Measurements from ENCODE around the gene CSRP3.
A peak's percentile ranks its signal among the peaks of the same experiment; 100 is the strongest.

CSRP3 gene

DNA sequence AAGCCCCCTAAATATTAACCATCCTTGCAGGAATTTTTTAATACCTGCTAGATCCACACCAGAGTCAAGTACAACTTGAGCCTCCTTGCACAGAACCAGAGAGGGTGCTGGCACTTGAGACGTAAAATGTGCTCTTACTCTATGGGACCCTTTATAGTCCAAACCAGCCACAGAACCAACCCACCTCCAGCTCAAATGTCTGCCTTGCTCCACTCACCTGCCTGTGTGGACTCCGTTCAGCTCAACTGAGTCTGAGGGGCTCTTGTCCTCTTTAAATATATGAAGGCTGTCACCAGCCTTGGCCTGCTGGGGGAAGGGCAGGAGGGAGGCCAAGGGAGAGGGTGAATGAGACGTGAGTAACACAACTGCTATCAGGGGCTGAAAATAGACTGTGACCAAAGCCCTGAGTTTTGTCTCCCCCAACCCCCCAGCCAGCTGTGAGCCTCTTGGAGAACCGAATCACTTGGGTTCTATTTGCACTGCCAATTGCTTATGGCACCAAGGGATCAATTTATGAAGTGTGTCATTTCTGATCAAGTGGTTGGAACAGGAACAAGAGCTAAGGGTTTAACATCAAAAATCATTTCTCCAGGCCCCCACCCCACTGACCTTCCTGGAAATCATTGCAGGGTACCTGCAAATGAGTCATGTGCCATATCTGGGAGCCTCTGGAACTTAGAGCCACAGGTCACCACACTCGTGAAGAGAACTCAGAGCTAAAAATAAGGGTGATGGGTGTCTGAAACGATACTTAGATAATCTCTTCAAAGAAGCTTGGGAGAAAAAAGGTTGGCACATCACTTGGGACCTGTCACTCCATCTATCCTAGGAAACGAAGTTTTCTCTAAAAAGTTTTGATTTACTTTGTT lies at the start of gene CSRP3:
CSRP3 (minus strand) TSS at position 247 of the 869 bp plus-strand sequence. CDS start 9,535 bp downstream, outside the sequence.
- no peak within 1 kb of the TSS for H3K4me3 ChIP-seq (ENCODE audit: low read depth, low read length)
- no peak for TF ChIP-seq CTCF (conservative IDR thresholded peaks at IDR 0.05; ENCODE audit: low read depth, low read length)
- no peak for DNase-seq (ENCODE audit: low read depth)

GRCh38 chr11:19251577-19251976 lies 49.8 kb upstream of the CSRP3 start:
- no peak for TF ChIP-seq CTCF (conservative IDR thresholded peaks at IDR 0.05; ENCODE audit: low read depth, low read length)
- H3K4me3 ChIP-seq (ENCODE audit: low read depth, low read length): no peak overlapping the region

GRCh38 chr11:19246816-19247215 lies 45.0 kb upstream of the CSRP3 start:
- no peak for DNase-seq (ENCODE audit: low read depth)

More at GRCh38 chr11:19251577-19251976, 49.8 kb upstream of the CSRP3 start:
- no peak for DNase-seq (ENCODE audit: low read depth)

DNA sequence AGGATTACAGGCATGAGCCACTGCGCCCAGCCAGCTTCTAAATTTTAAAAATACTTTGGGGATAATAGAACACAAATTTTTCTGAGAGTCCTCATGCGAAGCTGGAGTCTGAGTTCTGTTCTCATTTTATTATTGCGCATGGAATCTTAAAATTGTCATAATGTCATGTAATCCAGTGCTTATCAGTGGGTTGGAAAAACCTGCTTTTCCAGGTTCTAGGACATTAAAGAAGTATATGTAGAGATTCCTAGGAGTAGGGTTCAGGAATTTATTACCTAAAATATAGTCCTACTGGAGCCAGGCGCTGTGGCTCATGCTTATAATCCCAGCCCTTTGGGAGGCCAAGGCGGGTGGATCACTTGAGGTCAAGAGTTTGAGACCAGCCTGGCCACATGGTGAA lies 43.6 kb upstream of the CSRP3 start:
- no peak for TF ChIP-seq CTCF (conservative IDR thresholded peaks at IDR 0.05; ENCODE audit: low read depth, low read length)
- H3K4me3 ChIP-seq (ENCODE audit: low read depth, low read length): no peak overlapping the region
- no peak for DNase-seq (ENCODE audit: low read depth)

More at GRCh38 chr11:19246816-19247215, 45.0 kb upstream of the CSRP3 start:
- no peak overlapping the region for H3K4me3 ChIP-seq (ENCODE audit: low read depth, low read length)
- no peak for TF ChIP-seq CTCF (conservative IDR thresholded peaks at IDR 0.05; ENCODE audit: low read depth, low read length)

DNA sequence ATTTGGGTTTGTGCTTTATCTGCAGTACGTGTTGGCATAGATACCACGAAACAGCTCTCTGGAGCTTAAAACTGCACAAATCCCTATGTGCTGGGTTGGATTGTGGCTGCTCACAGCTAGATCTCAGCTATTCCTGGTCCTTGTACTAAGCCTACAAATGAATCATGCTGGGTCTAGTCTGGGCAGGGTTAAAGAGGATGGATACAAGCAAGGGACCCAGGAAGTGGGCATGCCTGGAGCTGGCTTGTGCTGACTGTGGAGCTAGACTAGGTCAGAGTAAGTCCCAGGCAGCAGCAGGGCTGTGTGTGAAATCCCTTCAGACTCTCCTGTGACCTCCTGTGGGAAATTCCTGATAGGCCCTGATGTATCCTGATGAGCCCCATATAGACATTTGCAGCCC lies 42.8 kb upstream of the CSRP3 start:
- TF ChIP-seq CTCF (conservative IDR thresholded peaks at IDR 0.05; ENCODE audit: low read depth, low read length): no peak
- no peak overlapping the region for H3K4me3 ChIP-seq (ENCODE audit: low read depth, low read length)
- no peak for DNase-seq (ENCODE audit: low read depth)

GRCh38 chr11:19244084-19244483 lies 42.3 kb upstream of the CSRP3 start:
- H3K4me3 ChIP-seq (ENCODE audit: low read depth, low read length): no peak overlapping the region
- peak; percentile 48 for DNase-seq (ENCODE audit: low read depth)

More at GRCh38 chr11:19244084-19244483, 42.3 kb upstream of the CSRP3 start:
- no peak for TF ChIP-seq CTCF (conservative IDR thresholded peaks at IDR 0.05; ENCODE audit: low read depth, low read length)
